Epithelial cell of esophagus (primary cell): ENCODE measurements around the gene PKD2.
A peak's percentile ranks its signal among the peaks of the same experiment; 100 is the strongest.

Source experiments
- DNase-seq: peaks from one replicate; pipeline ENCODE4 v3.0.0; 2010; ENCODE audit warnings: low read depth
- H3K4me3 ChIP-seq: 2 replicates; pipeline ENCODE4 v1.5.1; 2011; ENCODE audit warnings: mild to moderate bottlenecking, low read length, control low read depth
- CTCF ChIP-seq: IDR thresholded peaks from 2 replicates; pipeline ENCODE4 v1.5.1; 2011; ENCODE audit warnings: low read depth, mild to moderate bottlenecking, low read length, control low read depth, inconsistent platforms; ENCODE audit not compliant: insufficient read depth; ENCODE audit errors: missing control alignments

Gene PKD2

GRCh38 chr4:88078579-88078978 lies 71.1 kb downstream of the PKD2 start:
- TF ChIP-seq CTCF: no peak
- DNase-seq: peak; percentile 28
- H3K4me3 ChIP-seq: no peak overlapping the region

GRCh38 chr4:88080626-88081025 lies 73.2 kb downstream of the PKD2 start:
- no peak for TF ChIP-seq CTCF
- no peak for DNase-seq
- no peak overlapping the region for H3K4me3 ChIP-seq

- H3K4me3 ChIP-seq: no peak overlapping the region
- no peak for TF ChIP-seq CTCF
- DNase-seq: no peak
Observed at GRCh38 chr4:88087004-88087403, 79.6 kb downstream of the PKD2 start.

GRCh38 chr4:88090898-88091297 lies 83.5 kb downstream of the PKD2 start:
- no peak for TF ChIP-seq CTCF
- no peak for DNase-seq
- no peak overlapping the region for H3K4me3 ChIP-seq

GRCh38 chr4:88091378-88091777 lies 83.9 kb downstream of the PKD2 start:
- H3K4me3 ChIP-seq: no peak overlapping the region
- DNase-seq: no peak
- no peak for TF ChIP-seq CTCF

- TF ChIP-seq CTCF: no peak
- no peak for DNase-seq
- H3K4me3 ChIP-seq: no peak overlapping the region
Observed at GRCh38 chr4:88093874-88094273, 86.4 kb downstream of the PKD2 start.

- H3K4me3 ChIP-seq: no peak overlapping the region
- no peak for DNase-seq
- no peak for TF ChIP-seq CTCF
Observed at GRCh38 chr4:88097301-88097700, 89.9 kb downstream of the PKD2 start.
